Esophagus squamous epithelium (tissue), 4 donors: ENCODE measurements around the gene CBX6.

Source experiments
- CTCF ChIP-seq, 6 experiments: fragments of 450-650 bp in 4 of 6; fragments of 200-600 bp in 2 of 6; sonication (generic) in 2 of 6; IDR thresholded peaks; one replicate each; pipeline ENCODE4 v1.5.1; 2016 to 2019; ENCODE audit warnings: antibody characterized with exemption in 6 of 6, mild to moderate bottlenecking in 4 of 6, moderate library complexity in 4 of 6
- POLR2A ChIP-seq, 4 donors: fragments of 450-650 bp; IDR thresholded peaks; one replicate each; pipeline ENCODE4 v1.6.1; 2017; ENCODE audit warnings: antibody characterized with exemption in 4 of 4, mild to moderate bottlenecking in 4 of 4, moderate library complexity in 3 of 4

DNA sequence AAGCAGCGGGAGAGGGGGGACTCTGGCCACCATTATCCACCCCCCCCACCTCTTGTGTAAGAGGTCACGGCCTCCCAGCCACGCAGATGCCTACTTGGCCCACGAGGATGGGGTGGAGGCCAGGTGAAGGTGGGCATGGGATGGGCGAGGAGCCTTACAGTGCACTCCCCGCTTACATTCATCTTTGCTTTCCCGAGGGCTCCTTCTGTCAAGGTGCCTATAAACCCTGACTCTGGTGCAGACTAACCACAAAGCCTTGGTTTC is 41.2 kb downstream of the CBX6 start:
- TF ChIP-seq POLR2A (IDR thresholded peaks at IDR 0.05) (no peak), CTCF (IDR thresholded peaks at IDR 0.05) (no peak)
